GM19397 (cell line): ENCODE measurements around the gene BRD9.
"Not testable (repeated sequence)": the region's sequence is repeated elsewhere in the genome, so short reads cannot be mapped to it uniquely, and the experiment has no call there.

Experiments
- ATAC-seq: cut with Tn5 transposase; IDR thresholded peaks from one replicate; pipeline ENCODE4 v1.9.1; 2021; ENCODE audit warnings: mild to moderate bottlenecking, moderate library complexity; ENCODE audit not compliant: unreplicated experiment

BRD9 gene

DNA sequence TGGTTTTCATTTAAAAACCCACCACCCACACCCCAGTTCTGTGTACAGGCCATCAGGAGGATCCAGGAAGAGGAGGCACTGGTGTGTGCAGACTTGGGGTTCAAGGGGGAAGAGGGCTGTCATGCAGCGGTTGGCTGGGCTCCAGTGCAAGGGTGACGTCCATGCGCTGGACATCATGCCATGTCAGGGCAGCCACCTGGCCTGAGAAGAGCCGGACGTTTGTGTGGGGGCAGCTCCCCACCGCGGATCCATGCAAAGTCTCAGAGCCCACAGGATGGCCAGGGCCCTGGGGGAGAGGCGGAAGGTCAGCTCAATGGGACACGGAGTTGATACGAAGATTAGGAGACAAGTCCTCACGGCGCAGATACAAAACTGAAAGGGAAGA lies 11.1 kb downstream of the BRD9 start:
- ATAC-seq = no peak

DNA sequence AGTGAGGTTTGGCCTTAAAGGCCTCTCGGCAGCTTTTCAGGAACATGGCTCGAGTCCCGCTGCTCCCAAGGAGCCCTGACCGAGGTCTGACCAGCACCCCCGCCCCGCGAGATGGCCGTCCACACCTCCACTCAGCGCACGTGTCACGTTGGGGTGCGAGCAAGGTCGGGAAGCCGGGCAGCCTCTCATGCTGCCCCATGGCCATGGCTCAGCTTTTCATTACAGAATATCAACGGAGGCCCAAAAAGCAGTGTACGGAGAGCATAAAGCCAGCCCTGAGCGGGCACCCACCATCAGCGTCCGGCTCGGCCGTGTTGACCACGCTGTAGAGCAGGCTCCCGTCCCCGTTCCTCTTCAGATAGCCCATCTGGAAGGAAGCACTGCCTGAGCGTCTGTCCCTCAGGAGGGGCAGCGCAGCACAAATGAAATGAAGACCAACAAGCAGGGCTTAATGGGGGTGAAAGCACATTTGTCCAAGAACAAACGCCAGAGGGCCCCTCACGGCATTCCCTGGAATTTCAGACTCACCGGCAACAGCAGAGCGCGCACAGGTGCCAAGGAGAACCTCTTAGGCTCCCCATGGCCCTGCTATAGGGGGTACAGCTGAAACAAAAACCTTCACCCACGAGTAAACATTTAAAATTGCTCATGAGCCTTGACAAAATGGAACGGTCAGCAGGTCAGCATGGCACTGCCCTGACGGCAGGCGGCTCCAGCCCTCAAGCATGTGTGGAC lies 11.6 kb downstream of the BRD9 start:
- no peak for ATAC-seq

DNA sequence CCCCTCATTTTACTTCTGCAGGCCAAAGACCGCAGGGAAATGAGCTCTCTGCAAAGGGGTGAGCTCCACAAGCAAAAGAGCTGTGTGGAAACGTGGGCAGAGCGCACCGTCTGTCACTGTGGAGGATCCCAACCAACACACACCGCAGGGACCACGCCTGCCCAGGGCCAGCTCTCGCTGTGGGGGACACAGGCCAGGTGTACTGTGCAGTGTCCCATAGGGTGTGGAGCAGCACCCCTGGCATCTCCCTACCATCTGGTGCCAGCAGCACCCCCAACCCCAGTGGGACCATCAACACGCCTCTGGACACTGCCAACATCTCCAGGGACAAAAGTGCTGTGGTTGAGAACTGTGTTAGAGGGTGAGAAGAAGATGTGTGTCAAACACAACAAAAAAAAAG lies 13.9 kb downstream of the BRD9 start:
- ATAC-seq = not testable (repeated sequence)

DNA sequence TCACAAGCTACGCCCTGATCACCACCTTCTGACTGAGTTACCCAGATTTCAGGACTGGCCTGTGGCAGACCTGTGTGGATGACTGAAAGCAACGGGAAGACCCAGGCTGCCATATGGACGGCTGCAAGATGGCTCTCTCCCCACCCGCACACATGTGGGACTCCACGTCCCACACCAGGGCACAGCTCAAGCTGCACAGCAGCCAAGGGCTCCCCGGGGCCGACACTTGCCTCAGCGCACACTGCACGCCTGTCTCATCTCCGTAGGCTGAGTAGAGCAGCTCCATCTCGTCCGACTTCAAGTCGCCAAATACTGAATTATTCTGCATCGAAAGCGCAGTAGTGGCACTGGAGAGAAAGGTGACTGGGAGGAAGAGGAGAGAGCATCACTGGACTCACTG lies 14.5 kb downstream of the BRD9 start:
- no peak for ATAC-seq

DNA sequence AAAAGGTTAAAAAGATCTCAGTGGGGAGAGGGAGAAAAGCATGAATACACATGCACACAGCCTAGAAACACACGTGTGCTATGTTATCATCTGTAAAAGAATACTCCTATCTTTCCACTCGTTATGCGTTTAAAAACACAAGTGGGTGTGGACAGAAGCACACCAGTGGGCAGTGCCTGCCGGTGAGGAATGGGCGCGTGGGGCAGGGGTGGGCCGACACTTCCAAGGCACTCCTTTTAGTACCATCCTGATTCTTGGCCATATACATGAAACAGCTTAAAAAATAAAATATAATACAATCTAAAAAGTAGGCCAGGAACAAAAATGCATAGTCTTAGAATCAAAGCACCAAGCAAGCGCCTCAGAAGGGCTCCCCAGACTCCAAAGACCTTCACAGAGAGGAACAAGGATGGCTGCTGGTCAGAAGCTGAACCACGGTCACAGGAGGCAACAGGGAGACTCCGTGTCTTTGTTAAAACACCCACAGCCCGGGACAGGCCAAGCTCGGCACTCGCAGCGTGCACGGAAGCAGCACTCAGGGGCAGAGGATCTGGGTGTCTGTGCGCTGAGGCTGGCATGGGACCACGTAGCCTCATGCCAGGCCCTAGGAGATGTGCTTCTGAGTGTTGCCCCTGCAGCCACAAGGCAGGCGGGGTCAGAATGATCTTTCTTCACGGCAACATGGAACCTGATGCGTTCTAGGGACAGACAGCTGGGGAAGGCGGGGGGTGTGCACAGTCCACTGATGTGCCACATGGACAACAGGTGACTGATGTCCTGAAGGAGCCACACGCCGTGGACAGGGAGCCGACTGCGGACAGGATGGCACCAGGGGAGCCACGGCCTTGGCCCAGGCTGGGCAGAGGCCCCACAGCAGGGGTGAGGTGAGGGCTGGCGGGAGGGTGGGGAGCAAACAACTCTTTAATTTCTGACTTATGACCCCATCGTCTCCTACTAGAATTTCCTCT lies 15.9 kb downstream of the BRD9 start:
- ATAC-seq = no peak

DNA sequence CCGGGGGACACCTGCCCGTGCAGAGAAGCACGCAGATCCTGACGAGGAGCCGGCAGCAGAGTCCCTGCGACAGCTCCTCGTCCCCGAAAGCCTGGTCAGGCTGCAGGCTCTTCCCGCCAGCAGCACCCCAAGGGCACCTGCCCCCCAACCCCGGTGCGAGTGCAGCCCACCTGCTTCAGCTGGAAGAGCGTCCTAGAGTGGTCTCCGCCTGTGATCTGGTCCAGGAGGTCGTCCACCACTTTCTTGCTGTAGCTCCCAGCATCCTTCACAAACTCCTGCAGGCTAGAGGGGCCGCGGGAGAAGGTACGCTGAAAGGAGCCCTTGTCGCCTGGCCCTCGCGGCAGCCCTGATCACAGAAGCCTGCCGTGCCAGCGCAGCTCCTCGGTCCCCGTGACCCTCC lies 16.7 kb downstream of the BRD9 start:
- no peak for ATAC-seq

DNA sequence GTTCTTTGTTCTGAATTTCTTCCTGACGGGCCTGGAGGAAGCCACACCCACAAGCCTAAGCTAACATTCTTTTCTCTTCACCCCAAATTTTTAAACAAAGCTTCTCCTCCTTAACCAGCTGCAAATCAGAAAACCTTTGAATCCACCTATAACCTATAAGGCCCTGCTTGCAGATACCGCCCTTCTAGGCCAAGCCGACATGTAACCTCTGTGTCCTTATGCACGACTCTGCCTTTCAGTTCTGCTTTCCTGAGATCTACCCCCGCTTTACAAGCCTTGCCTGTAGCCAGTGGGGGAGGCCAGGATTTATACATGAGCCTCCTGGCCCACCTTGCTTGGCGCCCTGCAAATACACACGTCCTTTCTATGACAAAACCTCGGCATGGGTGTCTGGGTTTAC lies 19.3 kb downstream of the BRD9 start:
- ATAC-seq = no peak

DNA sequence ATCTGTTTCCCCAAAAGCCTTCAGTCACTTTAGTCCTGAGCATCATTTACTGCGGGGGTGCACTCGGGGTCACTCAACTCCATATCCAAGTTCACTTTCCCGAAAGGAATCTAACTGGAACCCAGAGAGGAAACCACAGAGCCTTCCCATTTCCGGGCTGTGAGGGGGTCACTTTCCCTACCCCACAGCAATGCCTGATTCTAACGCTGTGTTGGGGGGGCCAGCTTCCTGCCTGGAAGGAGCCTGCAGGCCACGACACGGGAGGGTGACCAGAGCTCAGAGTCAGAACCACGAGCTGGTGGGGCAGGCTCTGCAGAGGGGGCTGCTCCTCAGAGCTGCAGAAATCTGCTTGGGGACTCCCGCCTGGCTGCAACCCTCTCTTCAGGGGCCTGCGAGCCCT lies 20.3 kb downstream of the BRD9 start:
- ATAC-seq = no peak

DNA sequence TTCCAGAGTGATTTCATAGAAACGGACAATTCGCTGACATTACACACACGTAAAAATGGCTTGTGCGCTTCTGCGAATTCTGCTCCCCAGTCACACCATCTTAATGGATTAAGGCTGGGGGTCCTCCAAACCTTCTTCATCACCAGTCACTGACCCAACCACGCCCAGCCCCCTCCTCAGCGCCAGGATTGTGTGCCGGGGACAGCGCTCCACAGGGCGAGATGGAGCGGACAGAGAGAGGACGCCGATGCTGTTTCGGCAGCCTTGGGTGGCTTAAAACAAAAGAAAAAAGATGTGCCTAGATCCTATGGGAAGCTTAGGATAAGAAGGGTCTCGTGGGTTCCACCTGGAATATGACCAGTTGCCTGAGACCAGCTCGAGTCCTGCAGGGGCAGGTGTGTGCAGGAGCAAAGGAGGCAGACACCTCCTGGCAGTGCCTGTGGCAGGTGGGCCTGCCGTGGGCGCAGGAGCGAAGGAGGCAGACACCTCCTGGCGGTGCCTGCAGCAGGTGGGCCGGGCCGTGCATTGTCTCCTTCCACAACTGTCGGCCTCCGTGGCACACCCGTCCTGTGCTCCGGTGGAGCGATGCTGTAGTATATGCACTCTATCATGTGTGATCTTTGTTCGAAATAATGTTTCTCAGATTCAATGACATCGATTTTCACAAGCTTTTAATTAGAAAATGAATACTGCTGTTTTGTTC lies 20.9 kb downstream of the BRD9 start:
- no peak for ATAC-seq

DNA sequence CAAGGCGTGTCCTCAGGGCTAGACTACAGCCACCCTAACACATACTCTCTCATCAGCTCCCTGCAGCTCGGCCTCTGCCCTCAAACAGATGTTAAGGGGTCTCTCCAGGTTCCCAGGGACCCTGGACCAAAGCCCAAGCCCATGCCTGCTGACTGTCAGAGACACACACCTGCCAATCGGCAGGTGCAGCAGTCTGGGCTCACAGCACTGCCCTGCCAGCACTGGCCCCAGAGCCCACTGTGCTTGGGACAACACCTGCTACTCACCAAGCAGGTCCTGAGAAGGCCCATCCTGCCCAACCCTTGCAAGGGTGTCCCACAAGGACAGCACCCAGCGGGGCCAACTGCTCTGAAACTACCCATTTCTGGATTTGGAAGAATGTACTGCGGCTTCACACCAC lies 21.6 kb downstream of the BRD9 start:
- ATAC-seq = no peak

DNA sequence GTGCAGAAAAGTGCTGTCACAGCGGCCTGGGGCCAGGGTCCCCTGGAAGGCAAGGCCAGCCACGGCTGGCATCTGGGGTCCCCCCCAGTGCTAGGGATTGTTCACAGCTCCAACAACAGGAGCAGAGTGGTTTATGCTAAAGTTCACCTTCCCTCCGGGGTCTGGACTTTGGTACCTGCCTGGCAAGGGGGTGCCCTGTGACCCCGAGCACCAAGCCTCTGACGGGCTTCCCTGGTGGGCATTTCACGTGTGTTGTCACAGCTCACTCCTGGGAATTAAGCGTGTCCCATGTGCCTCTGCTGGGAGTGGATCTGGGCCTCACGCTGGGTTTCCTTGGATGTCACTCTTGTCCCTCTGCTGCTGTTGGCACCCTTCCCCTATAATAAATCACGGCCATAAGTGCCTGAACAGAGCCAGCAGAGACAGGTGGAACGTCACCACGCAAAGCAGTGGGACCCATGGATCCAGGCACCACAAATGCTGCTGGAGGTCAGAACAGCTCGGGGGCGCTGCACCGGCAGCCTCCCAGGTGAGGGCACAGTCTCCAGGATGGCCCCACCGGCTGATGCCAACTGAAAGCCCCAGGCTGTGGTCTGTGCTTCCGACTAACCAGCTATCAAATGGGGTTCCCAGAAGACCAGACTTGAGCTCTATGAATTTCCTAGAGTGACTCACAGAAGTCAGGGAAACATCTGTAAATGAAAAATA lies 24.0 kb downstream of the BRD9 start:
- ATAC-seq = no peak

DNA sequence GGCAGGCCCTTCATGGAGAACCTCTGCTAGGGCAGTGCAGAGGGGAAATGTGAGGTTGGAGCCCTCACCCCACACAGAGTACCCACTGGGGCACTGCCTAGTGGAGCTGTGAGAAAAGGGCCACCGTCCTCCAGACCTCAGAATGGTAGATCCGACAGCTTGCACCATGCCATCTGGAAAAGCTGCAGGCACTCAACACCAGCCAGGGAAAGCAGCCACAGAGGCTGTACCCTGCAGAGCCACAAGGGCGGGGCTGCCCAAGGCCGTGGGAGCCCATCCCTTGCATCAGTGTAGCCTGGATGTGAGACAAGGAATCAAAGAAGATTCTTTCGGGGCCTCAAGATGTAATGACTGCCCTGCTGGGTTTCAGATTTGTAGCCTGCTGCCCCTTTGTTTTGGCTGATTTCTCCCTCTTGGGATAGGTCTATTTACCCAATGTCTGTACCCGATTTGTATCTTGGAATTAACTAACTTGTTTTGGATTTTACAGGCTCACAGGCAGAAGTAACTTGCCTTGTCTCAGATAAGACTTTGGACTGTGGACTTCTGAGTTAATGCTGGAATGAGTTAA lies 25.2 kb downstream of the BRD9 start:
- no peak for ATAC-seq

DNA sequence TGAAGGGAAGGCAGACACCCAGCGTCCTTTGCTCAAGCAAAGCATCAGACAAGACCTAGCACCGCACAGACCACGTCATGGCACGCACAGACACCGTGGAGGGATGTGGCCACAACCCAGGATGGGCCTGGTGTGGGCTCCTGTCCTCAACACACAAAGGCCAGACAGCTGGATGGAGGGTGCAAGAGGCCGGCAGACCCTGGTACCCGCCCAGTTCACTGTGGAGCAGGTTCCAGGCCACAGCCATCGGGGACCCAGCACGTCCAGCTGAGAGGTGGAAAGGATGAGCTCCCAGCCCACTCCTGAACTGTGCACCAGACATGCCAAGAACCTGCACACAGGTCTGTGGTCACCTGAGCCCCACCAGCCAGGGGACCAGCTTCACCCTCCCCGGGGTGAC lies 26.8 kb downstream of the BRD9 start:
- ATAC-seq = no peak

DNA sequence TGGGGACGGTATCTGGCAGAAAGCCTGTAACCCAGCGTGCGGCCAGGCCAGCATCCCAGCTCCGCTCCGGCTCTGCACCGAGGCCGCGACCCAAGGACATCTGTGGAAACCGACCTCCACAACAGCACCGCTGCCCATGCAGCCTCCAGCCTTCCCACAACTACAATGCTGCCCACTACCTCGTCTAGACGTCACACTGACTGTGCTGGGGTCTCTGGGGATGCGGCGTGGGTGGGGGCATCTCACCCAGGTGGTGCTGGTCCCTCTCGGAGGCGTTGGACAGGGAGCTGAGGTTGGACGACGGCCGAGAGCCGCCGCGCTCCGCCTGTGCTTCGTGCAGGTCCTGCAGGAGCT lies 27.5 kb downstream of the BRD9 start:
- ATAC-seq = no peak

DNA sequence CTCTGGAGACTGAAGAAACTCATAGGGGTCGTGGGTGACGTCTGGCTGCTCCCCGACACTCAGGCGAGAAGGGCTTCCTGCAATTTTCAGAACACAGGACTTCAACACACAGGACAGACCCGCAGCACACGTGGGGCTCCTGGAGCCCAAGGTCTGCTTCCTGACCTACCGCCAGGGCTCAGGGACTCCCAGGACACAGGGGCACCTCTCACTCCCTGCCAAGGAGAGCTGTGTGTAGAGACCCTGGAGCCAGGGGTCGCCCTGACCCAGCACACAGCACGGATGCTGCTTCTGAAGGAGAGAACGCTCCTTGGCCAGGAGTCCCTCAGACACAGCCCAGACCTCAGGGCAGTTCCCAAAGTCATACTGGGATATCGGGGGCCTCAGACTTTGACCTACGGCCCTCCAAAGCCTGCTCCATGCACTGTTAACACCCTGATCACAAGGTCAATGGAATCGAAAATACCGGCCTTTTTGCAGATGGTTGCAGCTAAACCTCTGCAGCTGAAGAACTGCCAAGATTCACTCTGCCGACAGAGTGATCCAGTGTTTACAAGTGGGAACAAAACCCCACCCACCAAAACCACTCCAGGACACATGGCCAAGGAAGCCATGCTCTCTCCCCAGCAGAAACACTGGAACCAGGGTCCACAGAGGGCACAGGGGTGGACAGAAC lies 28.0 kb downstream of the BRD9 start:
- ATAC-seq = no peak

DNA sequence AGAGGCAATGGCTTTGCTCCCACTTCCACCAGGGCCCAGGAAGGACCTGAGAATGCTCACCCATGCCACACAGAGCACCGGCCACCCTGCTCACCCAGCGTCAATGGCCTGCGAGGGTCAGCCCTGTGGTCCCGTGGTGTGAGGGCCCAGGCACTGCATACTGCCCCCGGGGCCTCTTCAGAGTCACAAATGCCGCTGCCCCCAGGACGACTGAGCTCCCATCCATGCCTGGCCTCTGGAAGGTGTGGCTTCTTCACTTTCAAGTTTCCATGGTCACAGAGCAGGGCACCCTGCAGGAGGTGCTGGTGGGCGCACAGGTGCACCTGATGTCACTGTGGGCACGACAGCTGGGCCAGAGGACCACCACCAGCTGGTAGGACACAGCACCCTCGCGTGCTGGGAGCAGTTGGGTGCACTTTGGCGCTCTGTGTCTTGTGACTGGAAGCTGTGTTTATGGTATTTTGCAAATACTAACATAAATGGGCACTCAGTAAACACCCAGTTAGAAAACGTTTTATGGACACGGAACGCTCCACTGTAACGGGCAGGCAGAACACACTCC lies 29.3 kb downstream of the BRD9 start:
- no peak for ATAC-seq

DNA sequence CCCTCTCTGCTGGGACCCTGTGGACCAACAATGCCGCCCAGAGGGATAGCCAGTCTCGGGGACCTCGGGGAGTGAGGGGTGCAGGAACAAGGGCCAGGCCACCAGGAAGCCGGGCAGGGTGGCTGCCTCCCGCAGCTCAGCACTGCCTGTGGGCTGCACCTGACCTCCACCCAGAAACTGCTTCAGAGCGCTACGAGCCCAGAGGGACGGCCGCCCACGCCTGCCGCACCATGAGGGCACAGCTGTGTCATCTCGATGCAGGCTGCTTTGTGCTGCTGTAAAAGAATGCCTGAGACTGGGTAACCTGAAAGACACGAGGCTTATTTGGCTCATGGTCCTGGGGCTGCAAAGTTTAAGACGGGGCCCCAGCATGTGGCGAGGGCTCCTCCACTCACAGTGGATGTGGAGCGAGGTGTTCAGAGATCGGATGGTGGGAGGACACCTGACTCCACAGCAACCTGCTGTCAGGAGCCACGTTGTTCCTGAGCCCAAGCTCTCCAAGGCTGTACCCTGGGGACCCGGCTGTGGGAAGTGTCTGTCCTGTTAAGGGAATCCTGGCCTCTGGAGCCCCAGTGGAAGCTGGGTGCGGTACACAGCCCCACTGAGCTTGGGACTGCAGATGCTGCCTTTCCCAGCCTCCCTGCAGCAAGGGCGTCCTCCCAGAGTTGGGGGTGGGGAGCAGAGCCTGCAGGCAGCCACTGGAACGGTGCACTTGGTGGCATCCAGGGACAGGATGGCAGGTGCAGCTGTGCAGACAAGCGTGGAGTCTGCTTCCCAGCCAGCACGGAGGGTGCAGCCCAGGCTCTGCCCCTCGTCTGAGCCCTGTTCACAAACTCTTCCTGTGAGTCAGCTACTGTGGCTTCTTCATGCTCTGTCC lies 30.0 kb downstream of the BRD9 start:
- ATAC-seq = no peak

DNA sequence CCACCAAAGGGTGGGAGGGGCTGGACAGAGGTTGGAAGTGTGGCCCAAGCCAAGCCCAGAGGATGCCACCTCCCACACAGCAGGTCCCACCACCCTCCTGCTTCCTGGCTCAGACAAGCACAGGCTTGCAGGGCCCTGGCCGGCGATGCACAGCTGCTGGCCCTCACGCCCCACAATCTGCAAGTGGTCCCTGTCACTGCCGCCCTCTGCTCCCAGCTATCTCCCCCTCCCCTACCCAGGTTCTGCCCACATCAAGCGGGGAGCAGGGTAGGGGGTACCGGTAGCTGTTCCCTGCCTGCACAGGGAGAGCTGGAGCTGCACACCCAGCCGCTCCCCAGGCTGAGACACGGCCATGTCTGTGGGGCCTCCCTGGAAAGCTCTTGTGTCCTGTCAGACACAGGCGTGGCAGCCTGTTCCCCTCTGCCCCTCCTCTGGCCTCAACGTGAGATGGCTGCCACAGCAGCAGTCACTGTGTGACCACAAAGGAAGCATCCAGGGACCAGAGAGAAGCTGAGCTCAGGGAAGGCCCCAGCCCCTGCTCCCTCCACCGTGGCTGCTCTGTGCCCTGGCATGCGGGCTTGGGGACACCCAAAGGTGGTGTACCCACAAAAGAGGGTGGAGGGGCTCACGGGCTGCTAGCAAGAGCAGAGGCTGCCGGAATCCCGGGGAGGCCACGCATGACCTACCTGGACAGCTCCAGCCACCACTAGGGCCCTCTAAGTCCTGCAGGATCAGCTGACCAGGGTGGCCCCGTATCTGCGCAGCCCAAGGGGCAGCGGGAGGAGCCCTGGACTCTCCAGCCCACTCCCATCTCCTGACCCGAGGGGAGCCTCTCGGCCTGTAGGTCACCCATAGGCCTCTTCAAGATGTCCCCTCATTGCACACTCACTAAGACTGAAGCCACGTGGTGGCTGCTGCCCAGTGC lies 30.9 kb downstream of the BRD9 start:
- no peak for ATAC-seq
